ENCODE data around the gene HIVEP3.

HIVEP3 gene

GRCh38 chr1:41641941-41642527 lies 276.7 kb downstream of the HIVEP3 start:
- DNase-seq, result no peak

GRCh38 chr1:41641475-41641814 lies 277.3 kb downstream of the HIVEP3 start:
- peak; percentile 55 to 68 for DNase-seq

- DNase-seq, result no peak
These were observed 277.8 kb downstream of the HIVEP3 start for GRCh38 chr1:41640756-41641474.

- DNase-seq, result peak in 1 of 2 experiments; percentile 47
These were observed 278.5 kb downstream of the HIVEP3 start for GRCh38 chr1:41640141-41640751.

GRCh38 chr1:41639332-41639936 lies 279.3 kb downstream of the HIVEP3 start:
- DNase-seq, result peak; percentile 77 to 81

GRCh38 chr1:41638086-41639024 lies 280.4 kb downstream of the HIVEP3 start:
- peak in 1 of 2 experiments; percentile 49 for DNase-seq

- DNase-seq, result no peak
These were observed 281.4 kb downstream of the HIVEP3 start for GRCh38 chr1:41637367-41637766.

- no peak for DNase-seq
These were observed 285.0 kb downstream of the HIVEP3 start for GRCh38 chr1:41633764-41634163.

- DNase-seq, result no peak
These were observed 285.7 kb downstream of the HIVEP3 start for GRCh38 chr1:41632781-41633575.

- DNase-seq, result no peak
These were observed 286.8 kb downstream of the HIVEP3 start for GRCh38 chr1:41631971-41632370.

- DNase-seq, result no peak
These were observed 287.6 kb downstream of the HIVEP3 start for GRCh38 chr1:41631154-41631553.

- DNase-seq, result no peak
These were observed 289.2 kb downstream of the HIVEP3 start for GRCh38 chr1:41629571-41629970.

- no peak for DNase-seq
These were observed 289.6 kb downstream of the HIVEP3 start for GRCh38 chr1:41629141-41629540.

GRCh38 chr1:41627491-41628280 lies 291.0 kb downstream of the HIVEP3 start:
- peak in 1 of 2 experiments; percentile 12 for DNase-seq

- DNase-seq, result peak; percentile 74 to 80
These were observed 291.9 kb downstream of the HIVEP3 start for GRCh38 chr1:41626616-41627375.

- peak in 1 of 2 experiments; percentile 16 for DNase-seq
These were observed 292.6 kb downstream of the HIVEP3 start for GRCh38 chr1:41626146-41626545.

- peak in 1 of 2 experiments; percentile 9 for DNase-seq
These were observed 295.0 kb downstream of the HIVEP3 start for GRCh38 chr1:41623736-41624135.

- DNase-seq, result peak; percentile 13 to 14
These were observed 295.6 kb downstream of the HIVEP3 start for GRCh38 chr1:41622859-41623732.

- no peak for DNase-seq
These were observed 296.3 kb downstream of the HIVEP3 start for GRCh38 chr1:41622402-41622801.
